NT2/D1 (cell line): ENCODE data around the gene INO80D.
"Not testable (repeated sequence)": the region's sequence is repeated elsewhere in the genome, so short reads cannot be mapped to it uniquely, and the experiment has no call there.

ENCODE experiments used
- DNase-seq: peaks from one replicate; pipeline ENCODE4 v3.0.0-alpha.2; 2011; ENCODE audit warnings: low read depth, low spot score
- H3K27me3 ChIP-seq: 2 replicates; pipeline ENCODE4 v1.6.0; 2011; ENCODE audit warnings: mild to moderate bottlenecking; ENCODE audit not compliant: insufficient read length, insufficient read depth
- H3K36me3 ChIP-seq: 2 replicates; pipeline ENCODE4 v1.6.1; 2011; ENCODE audit warnings: mild to moderate bottlenecking, low read length, mixed read lengths; ENCODE audit not compliant: insufficient read depth, insufficient read length
- H3K4me1 ChIP-seq: 2 replicates; pipeline ENCODE4 v1.5.1; 2011; ENCODE audit not compliant: insufficient read depth, insufficient read length
- H3K4me3 ChIP-seq: 2 replicates; pipeline ENCODE4 v1.5.1; 2011; ENCODE audit warnings: low read depth; ENCODE audit not compliant: insufficient read length
- H3K9ac ChIP-seq: 2 replicates; pipeline ENCODE4 v1.6.0; 2011; ENCODE audit warnings: low read depth; ENCODE audit not compliant: insufficient read length
- H3K9me3 ChIP-seq: 2 replicates; pipeline ENCODE4 v1.5.1; 2011; ENCODE audit warnings: mild to moderate bottlenecking, low read length; ENCODE audit not compliant: insufficient read depth
- SUZ12 ChIP-seq: IDR thresholded peaks from 2 replicates; pipeline ENCODE4 v1.6.1; 2011; ENCODE audit not compliant: insufficient read length, insufficient read depth; ENCODE audit errors: extremely low read depth
- YY1 ChIP-seq: IDR thresholded peaks from 2 replicates; pipeline ENCODE4 v1.6.1; 2011; ENCODE audit not compliant: insufficient read length, insufficient read depth
- ZNF274 ChIP-seq: IDR thresholded peaks from 2 replicates; pipeline ENCODE4 v1.6.1; 2011; ENCODE audit warnings: mild to moderate bottlenecking, low read depth, low read length

INO80D gene

GRCh38 chr2:206112108-206112507 lies 26.1 kb upstream of the INO80D start:
- no peak overlapping the region for H3K9ac ChIP-seq
- no peak overlapping the region for H3K4me3 ChIP-seq
- H3K4me1 ChIP-seq, result no peaks in the 10 kb centered on the region
- TF ChIP-seq YY1 (no peak), ZNF274 (no peak), SUZ12 (no peak)
- peaks cover 9% of the 10 kb centered on the region for H3K36me3 ChIP-seq
- DNase-seq, result no peak
- H3K27me3 ChIP-seq, result no peaks in the 10 kb centered on the region
- no peaks in the 10 kb centered on the region for H3K9me3 ChIP-seq

- no peak for DNase-seq
- no peaks in the 10 kb centered on the region for H3K36me3 ChIP-seq
- TF ChIP-seq SUZ12 (no peak), ZNF274 (no peak), YY1 (no peak)
- H3K27me3 ChIP-seq, result no peaks in the 10 kb centered on the region
- no peaks in the 10 kb centered on the region for H3K4me1 ChIP-seq
- H3K9ac ChIP-seq, result no peak overlapping the region
- H3K9me3 ChIP-seq, result no peaks in the 10 kb centered on the region
- no peak overlapping the region for H3K4me3 ChIP-seq
Measured at GRCh38 chr2:206108713-206109112, 22.7 kb upstream of the INO80D start.

- no peaks in the 10 kb centered on the region for H3K36me3 ChIP-seq
- TF ChIP-seq SUZ12 (no peak), YY1 (no peak), ZNF274 (no peak)
- no peaks in the 10 kb centered on the region for H3K9me3 ChIP-seq
- no peaks in the 10 kb centered on the region for H3K4me1 ChIP-seq
- no peak overlapping the region for H3K4me3 ChIP-seq
- H3K27me3 ChIP-seq, result no peaks in the 10 kb centered on the region
- no peak overlapping the region for H3K9ac ChIP-seq
- DNase-seq, result no peak
Measured at GRCh38 chr2:206105541-206105940, 19.6 kb upstream of the INO80D start.

GRCh38 chr2:206105038-206105437 lies 19.1 kb upstream of the INO80D start:
- DNase-seq, result no peak
- Histone ChIP-seq H3K27me3 (no peaks in the 10 kb centered on the region), H3K9ac (no peak overlapping the region), H3K4me1 (no peaks in the 10 kb centered on the region), H3K9me3 (no peaks in the 10 kb centered on the region), H3K36me3 (no peaks in the 10 kb centered on the region), H3K4me3 (no peak overlapping the region)
- TF ChIP-seq YY1 (no peak), SUZ12 (no peak), ZNF274 (no peak)

- not testable (repeated sequence) for H3K27me3 ChIP-seq, H3K36me3 ChIP-seq, DNase-seq, H3K9me3 ChIP-seq, H3K4me1 ChIP-seq, H3K4me3 ChIP-seq, H3K9ac ChIP-seq
Measured at GRCh38 chr2:206098872-206099271, 12.9 kb upstream of the INO80D start.

GRCh38 chr2:206098471-206098870 lies 12.5 kb upstream of the INO80D start:
- Histone ChIP-seq H3K27me3 (no peaks in the 10 kb centered on the region), H3K9me3 (no peaks in the 10 kb centered on the region), H3K36me3 (no peaks in the 10 kb centered on the region), H3K4me1 (no peaks in the 10 kb centered on the region), H3K9ac (no peak overlapping the region), H3K4me3 (no peak overlapping the region)
- TF ChIP-seq SUZ12 (no peak), ZNF274 (no peak), YY1 (no peak)
- DNase-seq, result no peak

GRCh38 chr2:206096876-206097275 lies 10.9 kb upstream of the INO80D start:
- no peaks in the 10 kb centered on the region for H3K36me3 ChIP-seq
- no peak overlapping the region for H3K9ac ChIP-seq
- no peak overlapping the region for H3K4me3 ChIP-seq
- no peak for TF ChIP-seq ZNF274
- no peak for TF ChIP-seq SUZ12
- TF ChIP-seq YY1, result no peak
- H3K27me3 ChIP-seq, result no peaks in the 10 kb centered on the region
- H3K9me3 ChIP-seq, result no peaks in the 10 kb centered on the region
- H3K4me1 ChIP-seq, result no peaks in the 10 kb centered on the region
- DNase-seq, result no peak

- DNase-seq, result no peak
- no peak overlapping the region for H3K4me3 ChIP-seq
- no peaks in the 10 kb centered on the region for H3K27me3 ChIP-seq
- TF ChIP-seq YY1 (no peak), SUZ12 (no peak), ZNF274 (no peak)
- no peaks in the 10 kb centered on the region for H3K9me3 ChIP-seq
- H3K9ac ChIP-seq, result no peak overlapping the region
- H3K36me3 ChIP-seq, result no peaks in the 10 kb centered on the region
- no peaks in the 10 kb centered on the region for H3K4me1 ChIP-seq
Measured at GRCh38 chr2:206095536-206096332, 9.8 kb upstream of the INO80D start.
